ENCODE data around the gene KRTAP9-9. TPM values are rescaled to one million over a fixed set of nuclear protein-coding genes. Genes with fewer than 3 reads are reported as not detected.
"Not testable (repeated sequence)": the region's sequence is repeated elsewhere in the genome, so short reads cannot be mapped to it uniquely, and the experiment has no call there.

The KRTAP9-9 gene
- total RNA-seq, 1 experiment from 2014 or later: not detected

GRCh38 chr17:41265078-41265477, 9.9 kb downstream of the KRTAP9-9 start, which contains the start of gene KRTAP9-6:
TSS of gene KRTAP9-6 (plus strand) at chr17:41265378. CDS start at chr17:41265378, 0 bp downstream.
- no peak for DNase-seq (ENCODE audit: low spot score)

GRCh38 chr17:41267711-41268110, 12.5 kb downstream of the KRTAP9-9 start:
- DNase-seq (ENCODE audit: low spot score): no peak

- DNase-seq (ENCODE audit: low spot score): not testable (repeated sequence)
Measured at GRCh38 chr17:41271323-41271722, 16.1 kb downstream of the KRTAP9-9 start.

- no peak for DNase-seq (ENCODE audit: low spot score)
Measured at GRCh38 chr17:41271858-41272257, 16.7 kb downstream of the KRTAP9-9 start.

GRCh38 chr17:41275648-41276190, 20.5 kb downstream of the KRTAP9-9 start, which contains the start of gene KRTAP9-7:
TSS of gene KRTAP9-7 (plus strand) at chr17:41275698. CDS start at chr17:41275698, 0 bp downstream.
- DNase-seq (ENCODE audit: low spot score): not testable (repeated sequence)

- DNase-seq (ENCODE audit: low spot score): no peak
Measured at GRCh38 chr17:41278176-41278955, 23.2 kb downstream of the KRTAP9-9 start.

GRCh38 chr17:41284043-41284442, 28.9 kb downstream of the KRTAP9-9 start:
- no peak for DNase-seq (ENCODE audit: low spot score)

- no peak for DNase-seq (ENCODE audit: low spot score)
Measured at GRCh38 chr17:41284546-41284945, 29.4 kb downstream of the KRTAP9-9 start.

- no peak for DNase-seq (ENCODE audit: low spot score)
Measured at GRCh38 chr17:41287050-41287449, 31.9 kb downstream of the KRTAP9-9 start.

- DNase-seq (ENCODE audit: low spot score): no peak
Measured at GRCh38 chr17:41294016-41294415, 38.8 kb downstream of the KRTAP9-9 start.

GRCh38 chr17:41296846-41297245, 41.7 kb downstream of the KRTAP9-9 start:
- no peak for DNase-seq (ENCODE audit: low spot score)

GRCh38 chr17:41298458-41299135, 43.4 kb downstream of the KRTAP9-9 start:
- DNase-seq (ENCODE audit: low spot score): no peak

GRCh38 chr17:41301204-41301790, 46.1 kb downstream of the KRTAP9-9 start:
- DNase-seq (ENCODE audit: low spot score): no peak

GRCh38 chr17:41301916-41302901, 47.0 kb downstream of the KRTAP9-9 start, which contains the start of gene KRTAP29-1:
TSS of gene KRTAP29-1 (minus strand) at chr17:41302851. CDS start at chr17:41302851, 0 bp downstream.
- peak; percentile 59 for DNase-seq (ENCODE audit: low spot score)

- DNase-seq (ENCODE audit: low spot score): no peak
Measured at GRCh38 chr17:41302981-41303380, 47.8 kb downstream of the KRTAP9-9 start.

- DNase-seq (ENCODE audit: low spot score): no peak
Measured at GRCh38 chr17:41304091-41304490, 48.9 kb downstream of the KRTAP9-9 start.

Other genes with a start within 250 kb of the KRTAP9-9 start
- not detected in 2 replicates for gene KRTAP3-1, start 246.3 kb upstream of the KRTAP9-9 start, total RNA-seq (2014; rRNA removed; shearing (Covaris generic))
- gene KRTAP1-5, start 228.2 kb upstream of the KRTAP9-9 start, total RNA-seq (2014; rRNA removed; shearing (Covaris generic)): 0.27 TPM in 1 of 2 replicates, not detected in the other
- gene KRTAP1-4, start 225.2 kb upstream of the KRTAP9-9 start, total RNA-seq (2014; rRNA removed; shearing (Covaris generic)): not detected in 2 replicates
- not detected in 2 replicates for gene KRTAP1-3, start 220.5 kb upstream of the KRTAP9-9 start, total RNA-seq (2014; rRNA removed; shearing (Covaris generic))
- not detected in 2 replicates for gene KRTAP1-1, start 213.9 kb upstream of the KRTAP9-9 start, total RNA-seq (2014; rRNA removed; shearing (Covaris generic))
- gene KRTAP2-1, start 208.1 kb upstream of the KRTAP9-9 start, total RNA-seq (2014; rRNA removed; shearing (Covaris generic)): not detected in 2 replicates
- gene KRTAP2-2, start 200.2 kb upstream of the KRTAP9-9 start, total RNA-seq (2014; rRNA removed; shearing (Covaris generic)): not detected in 2 replicates
- gene KRTAP2-3, start 195.3 kb upstream of the KRTAP9-9 start, total RNA-seq (2014; rRNA removed; shearing (Covaris generic)): 0.21 TPM in 1 of 2 replicates, not detected in the other
- gene KRTAP2-4, start 189.5 kb upstream of the KRTAP9-9 start, total RNA-seq (2014; rRNA removed; shearing (Covaris generic)): not detected in 2 replicates
- gene KRTAP4-7, start 171.2 kb upstream of the KRTAP9-9 start, total RNA-seq (2014; rRNA removed; shearing (Covaris generic)): not detected in 2 replicates
- gene KRTAP4-8, start 157.2 kb upstream of the KRTAP9-9 start, total RNA-seq (2014; rRNA removed; shearing (Covaris generic)): not detected in 2 replicates
- gene KRTAP4-16, start 153.2 kb upstream of the KRTAP9-9 start, total RNA-seq (2014; rRNA removed; shearing (Covaris generic)): not detected in 2 replicates
- gene KRTAP4-9, start 150.0 kb upstream of the KRTAP9-9 start, total RNA-seq (2014; rRNA removed; shearing (Covaris generic)): not detected in 2 replicates
- not detected in 2 replicates for gene KRTAP4-11, start 137.0 kb upstream of the KRTAP9-9 start, total RNA-seq (2014; rRNA removed; shearing (Covaris generic))
- not detected in 2 replicates for gene KRTAP4-12, start 131.2 kb upstream of the KRTAP9-9 start, total RNA-seq (2014; rRNA removed; shearing (Covaris generic))
- gene KRTAP4-6, start 114.8 kb upstream of the KRTAP9-9 start, total RNA-seq (2014; rRNA removed; shearing (Covaris generic)): not detected in 2 replicates
- gene KRTAP4-5, start 105.6 kb upstream of the KRTAP9-9 start, total RNA-seq (2014; rRNA removed; shearing (Covaris generic)): not detected in 2 replicates
- not detected in 2 replicates for gene KRTAP4-4, start 94.6 kb upstream of the KRTAP9-9 start, total RNA-seq (2014; rRNA removed; shearing (Covaris generic))
- not detected in 2 replicates for gene KRTAP4-3, start 87.2 kb upstream of the KRTAP9-9 start, total RNA-seq (2014; rRNA removed; shearing (Covaris generic))
- gene KRTAP4-2, start 77.2 kb upstream of the KRTAP9-9 start, total RNA-seq (2014; rRNA removed; shearing (Covaris generic)): not detected in 2 replicates
- gene KRTAP4-1, start 70.5 kb upstream of the KRTAP9-9 start, total RNA-seq (2014; rRNA removed; shearing (Covaris generic)): not detected in 2 replicates
- not detected in 2 replicates for gene KRTAP9-1, start 65.5 kb upstream of the KRTAP9-9 start, total RNA-seq (2014; rRNA removed; shearing (Covaris generic))
- not detected in 2 replicates for gene KRTAP9-2, start 28.7 kb upstream of the KRTAP9-9 start, total RNA-seq (2014; rRNA removed; shearing (Covaris generic))
- not detected in 2 replicates for gene KRTAP9-3, start 22.9 kb upstream of the KRTAP9-9 start, total RNA-seq (2014; rRNA removed; shearing (Covaris generic))
- not detected in 2 replicates for gene KRTAP9-8, start 17.4 kb upstream of the KRTAP9-9 start, total RNA-seq (2014; rRNA removed; shearing (Covaris generic))
- gene KRTAP9-4, start 5.7 kb upstream of the KRTAP9-9 start, total RNA-seq (2014; rRNA removed; shearing (Covaris generic)): not detected in 2 replicates
- gene KRTAP9-6, start 10.0 kb downstream of the KRTAP9-9 start, total RNA-seq (2014; rRNA removed; shearing (Covaris generic)): not detected in 2 replicates
- gene KRTAP9-7, start 20.3 kb downstream of the KRTAP9-9 start, total RNA-seq (2014; rRNA removed; shearing (Covaris generic)): not detected in 2 replicates
- not detected in 2 replicates for gene KRTAP29-1, start 47.5 kb downstream of the KRTAP9-9 start, total RNA-seq (2014; rRNA removed; shearing (Covaris generic))
- not detected in 2 replicates for gene KRTAP16-1, start 53.9 kb downstream of the KRTAP9-9 start, total RNA-seq (2014; rRNA removed; shearing (Covaris generic))
- gene KRTAP17-1, start 60.3 kb downstream of the KRTAP9-9 start, total RNA-seq (2014; rRNA removed; shearing (Covaris generic)): not detected in 2 replicates
- not detected in 2 replicates for gene KRT33A, start 95.4 kb downstream of the KRTAP9-9 start, total RNA-seq (2014; rRNA removed; shearing (Covaris generic))
- gene KRT33B, start 114.4 kb downstream of the KRTAP9-9 start, total RNA-seq (2014; rRNA removed; shearing (Covaris generic)): not detected in 2 replicates
- gene KRT34, start 126.9 kb downstream of the KRTAP9-9 start, total RNA-seq (2014; rRNA removed; shearing (Covaris generic)): 0.12 and 0.21 TPM in 2 replicates
- gene KRT31, start 142.2 kb downstream of the KRTAP9-9 start, total RNA-seq (2014; rRNA removed; shearing (Covaris generic)): not detected in 2 replicates
- not detected in 2 replicates for gene KRT37, start 169.2 kb downstream of the KRTAP9-9 start, total RNA-seq (2014; rRNA removed; shearing (Covaris generic))
- not detected in 2 replicates for gene KRT38, start 185.6 kb downstream of the KRTAP9-9 start, total RNA-seq (2014; rRNA removed; shearing (Covaris generic))
- gene KRT32, start 212.0 kb downstream of the KRTAP9-9 start, total RNA-seq (2014; rRNA removed; shearing (Covaris generic)): not detected in 2 replicates
- not detected in 2 replicates for gene KRT35, start 225.8 kb downstream of the KRTAP9-9 start, total RNA-seq (2014; rRNA removed; shearing (Covaris generic))
- not detected in 2 replicates for gene KRT36, start 234.5 kb downstream of the KRTAP9-9 start, total RNA-seq (2014; rRNA removed; shearing (Covaris generic))